Measurements from ENCODE around the gene ZNF644. TPM values are rescaled to one million over a fixed set of nuclear protein-coding genes. Genes with fewer than 3 reads are reported as not detected.

The ZNF644 gene
- total and polyA plus RNA-seq, 2 donors (not counting 1 experiment from before 2014, with no cell fraction given), result 9.6 to 124 TPM

- no peak overlapping the region for H3K27ac Mint-ChIP-seq
- H2AFZ ChIP-seq (ENCODE audit: insufficient read depth, low read depth, low read length, poor library complexity, severe bottlenecking), result no peak overlapping the region
- H3K9me3 ChIP-seq (ENCODE audit: control extremely low read depth in 1 of 3, control insufficient read depth in 2 of 3, insufficient read depth in 1 of 3, low read length in 2 of 3), result peaks cover 0 to 5% (median 0%) of the 10 kb centered on the region in 3 donors
- no peak overlapping the region for H3K9ac ChIP-seq (ENCODE audit: low read length)
- ATAC-seq (ENCODE audit: low read depth), result no peak
- no CpG with 5 or more reads among the region's 2 CpGs for WGBS (ENCODE audit: insufficient coverage)
- peaks cover 48% of the 10 kb centered on the region for H3K4me1 Mint-ChIP-seq
- peaks cover 81% of the 10 kb centered on the region for H3K79me2 ChIP-seq (ENCODE audit: control insufficient read depth, insufficient read depth, low read length)
- H3K27me3 ChIP-seq (replicated peaks in 1 of 4; ENCODE audit: control extremely low read depth in 1 of 4, control insufficient read depth in 3 of 4, insufficient read depth in 4 of 4, low read length in 3 of 4), result no peaks in the 10 kb centered on the region
- H3K27me3 Mint-ChIP-seq, result no peaks in the 10 kb centered on the region
- H3K4me1 ChIP-seq (ENCODE audit: control insufficient read depth in 2 of 2, insufficient read depth in 2 of 2, low read length in 2 of 2), result no peaks in the 10 kb centered on the region
- H3K4me3 ChIP-seq (ENCODE audit: control extremely low read depth in 1 of 5, extremely low read depth in 1 of 5, insufficient read depth in 1 of 5, low read depth in 2 of 5, low read length in 4 of 5), result no peak overlapping the region
- peaks cover 9 to 12% of the 10 kb centered on the region in 2 experiments for H3K36me3 ChIP-seq (replicated peaks in 1 of 2; ENCODE audit: control extremely low read depth in 1 of 2, control insufficient read depth in 1 of 2, extremely low read depth in 1 of 2, insufficient read depth in 2 of 2, low read length in 1 of 2)
- POLR2A ChIA-PET, result no interaction called here
- H3K4me3 Mint-ChIP-seq, result no peak overlapping the region
- no peak overlapping the region for H3K27ac ChIP-seq (ENCODE audit: low read length in 2 of 2)
- intact Hi-C loops (cut with micrococcal nuclease), result loop anchor here (10.0 kb wide), 2 partner anchors 202 to 238 kb away; no protein-coding TSS in a partner anchor
- H3K9me3 Mint-ChIP-seq (ENCODE audit: insufficient read depth), result no peaks in the 10 kb centered on the region
- no peak overlapping the region for H3K4me2 ChIP-seq (replicated peaks; ENCODE audit: low read depth, low read length, poor library complexity, severe bottlenecking)
- DNase-seq, result no peak
- TF ChIP-seq CTCF (IDR thresholded peaks at IDR 0.05), result no peak
- no peak for TF ChIP-seq EZH2 (IDR thresholded peaks at IDR 0.05; ENCODE audit: borderline replicate concordance, insufficient read depth, low read depth, low read length, poor library complexity, severe bottlenecking)
- peaks cover 43% of the 10 kb centered on the region for H4K20me1 ChIP-seq (ENCODE audit: control insufficient read depth, insufficient read depth, low read length, poor library complexity, severe bottlenecking)
- CTCF ChIA-PET, result interaction anchor here (1.2 to 2.1 kb wide), 3 partner anchors 15 to 384 kb away, joined by 3 to 8 read pairs (median 4); no protein-coding TSS in a partner anchor
Observed at GRCh38 chr1:90963236-90963635, 58.6 kb downstream of the ZNF644 start.

GRCh38 chr1:90959352-90960206 lies 62.3 kb downstream of the ZNF644 start:
- no peaks in the 10 kb centered on the region for H3K4me1 ChIP-seq (ENCODE audit: control insufficient read depth in 2 of 2, insufficient read depth in 2 of 2, low read length in 2 of 2)
- peaks cover 0 to 11% (median 3%) of the 10 kb centered on the region in 3 donors for H3K9me3 ChIP-seq (ENCODE audit: control extremely low read depth in 1 of 3, control insufficient read depth in 2 of 3, insufficient read depth in 1 of 3, low read length in 2 of 3)
- H3K4me3 ChIP-seq (ENCODE audit: control extremely low read depth in 1 of 5, extremely low read depth in 1 of 5, insufficient read depth in 1 of 5, low read depth in 2 of 5, low read length in 4 of 5), result no peak overlapping the region
- ChIA-PET CTCF (no interaction called here), POLR2A (no interaction called here)
- Mint-ChIP-seq H3K27ac (no peak overlapping the region), H3K4me1 (peaks cover 65% of the 10 kb centered on the region), H3K4me3 (no peak overlapping the region), H3K27me3 (no peaks in the 10 kb centered on the region), H3K9me3 (ENCODE audit: insufficient read depth) (no peaks in the 10 kb centered on the region)
- no peaks in the 10 kb centered on the region for H3K27me3 ChIP-seq (replicated peaks in 1 of 4; ENCODE audit: control extremely low read depth in 1 of 4, control insufficient read depth in 3 of 4, insufficient read depth in 4 of 4, low read length in 3 of 4)
- DNase-seq (no peak), ATAC-seq (ENCODE audit: low read depth) (no peak)
- peaks cover 58% of the 10 kb centered on the region for H4K20me1 ChIP-seq (ENCODE audit: control insufficient read depth, insufficient read depth, low read length, poor library complexity, severe bottlenecking)
- TF ChIP-seq EZH2 (IDR thresholded peaks at IDR 0.05; ENCODE audit: borderline replicate concordance, insufficient read depth, low read depth, low read length, poor library complexity, severe bottlenecking) (no peak), CTCF (IDR thresholded peaks at IDR 0.05) (no peak)
- peaks cover 15 to 22% of the 10 kb centered on the region in 2 experiments for H3K36me3 ChIP-seq (replicated peaks in 1 of 2; ENCODE audit: control extremely low read depth in 1 of 2, control insufficient read depth in 1 of 2, extremely low read depth in 1 of 2, insufficient read depth in 2 of 2, low read length in 1 of 2)
- no peak overlapping the region for H2AFZ ChIP-seq (ENCODE audit: insufficient read depth, low read depth, low read length, poor library complexity, severe bottlenecking)
- H3K27ac ChIP-seq (ENCODE audit: low read length in 2 of 2), result no peak overlapping the region
- intact Hi-C loops (cut with micrococcal nuclease), result loop anchor here (10.0 kb wide), 2 partner anchors 205 to 235 kb away; no protein-coding TSS in a partner anchor
- H3K4me2 ChIP-seq (replicated peaks; ENCODE audit: low read depth, low read length, poor library complexity, severe bottlenecking), result no peak overlapping the region
- H3K9ac ChIP-seq (ENCODE audit: low read length), result no peak overlapping the region
- WGBS (ENCODE audit: insufficient coverage), result no CpG with 5 or more reads among the region's 5 CpGs
- H3K79me2 ChIP-seq (ENCODE audit: control insufficient read depth, insufficient read depth, low read length), result peaks cover 87% of the 10 kb centered on the region
